Liver (tissue), 9 donors: Measurements from ENCODE around the gene ANTXR2. TPM values are rescaled to one million over a fixed set of nuclear protein-coding genes. Genes with fewer than 3 reads are reported as not detected.

ENCODE experiments used
- DNase-seq: peaks from one replicate; pipeline ENCODE4 v3.0.0-alpha.2; 2017; ENCODE audit warnings: low spot score
- H3K27ac ChIP-seq, 2 donors: one replicate each; pipeline ENCODE4 v1.7.0; 2013; ENCODE audit warnings: inconsistent platforms in 2 of 2, low read length in 2 of 2, control low read depth in 1 of 2, low read depth in 1 of 2, mild to moderate bottlenecking in 1 of 2
- H3K27me3 ChIP-seq, 4 donors: one replicate each; pipeline versions ENCODE4 v1.6.1 to v1.7.0; 2013; ENCODE audit warnings: low read length in 3 of 4, inconsistent platforms in 1 of 4, mild to moderate bottlenecking in 1 of 4, moderate library complexity in 1 of 4; ENCODE audit not compliant: control insufficient read depth in 4 of 4, insufficient read depth in 4 of 4
- H3K36me3 ChIP-seq, 4 donors: one replicate each; pipeline versions ENCODE4 v1.6.1 to v1.7.0; 2013; ENCODE audit warnings: low read length in 3 of 4, mild to moderate bottlenecking in 3 of 4, low read depth in 1 of 4, moderate library complexity in 1 of 4; ENCODE audit not compliant: control insufficient read depth in 4 of 4, insufficient read depth in 3 of 4
- H3K4me1 ChIP-seq, 4 donors: one replicate each; pipeline versions ENCODE4 v1.6.1 to v1.7.0; 2013; ENCODE audit warnings: low read length in 3 of 4, mild to moderate bottlenecking in 3 of 4, moderate library complexity in 1 of 4; ENCODE audit not compliant: control insufficient read depth in 4 of 4, insufficient read depth in 4 of 4
- H3K4me3 ChIP-seq, 3 donors: one replicate each; pipeline versions ENCODE4 v1.6.1 to v1.7.0; 2013; ENCODE audit warnings: low read length in 3 of 3, control low read depth in 1 of 3, low read depth in 1 of 3, mild to moderate bottlenecking in 1 of 3
- H3K9ac ChIP-seq, 2 donors: one replicate each; pipeline ENCODE4 v1.7.0; 2013; ENCODE audit warnings: low read length in 2 of 2, mild to moderate bottlenecking in 2 of 2, moderate library complexity in 2 of 2, control low read depth in 1 of 2, low read depth in 1 of 2
- H3K9me3 ChIP-seq, 4 donors: one replicate each; pipeline versions ENCODE4 v1.6.1 to v1.7.0; 2013; ENCODE audit warnings: low read length in 3 of 4; ENCODE audit not compliant: control insufficient read depth in 4 of 4
- EGR1 ChIP-seq, 2 donors: IDR thresholded peaks; 2 replicates each; pipeline ENCODE4 v1.6.1; 2016 to 2018; ENCODE audit warnings: antibody characterized with exemption in 2 of 2, low read depth in 2 of 2
- FOXA1 ChIP-seq: IDR thresholded peaks from 2 replicates; pipeline ENCODE4 v1.6.1; 2016; ENCODE audit warnings: antibody characterized with exemption
- FOXA2 ChIP-seq: IDR thresholded peaks from 2 replicates; pipeline ENCODE4 v1.6.1; 2016; ENCODE audit warnings: antibody characterized with exemption
- GABPA ChIP-seq, 2 donors: IDR thresholded peaks in 1 of 2; conservative IDR thresholded peaks in 1 of 2; 2 replicates each; pipeline ENCODE4 v1.6.1; 2016; ENCODE audit warnings: antibody characterized with exemption in 2 of 2, mild to moderate bottlenecking in 1 of 2, moderate library complexity in 1 of 2
- HNF4A ChIP-seq, 2 donors: conservative IDR thresholded peaks; 2 replicates each; pipeline ENCODE4 v1.6.1; 2016; ENCODE audit warnings: antibody characterized with exemption in 2 of 2, mild to moderate bottlenecking in 2 of 2
- HNF4G ChIP-seq: IDR thresholded peaks from 2 replicates; pipeline ENCODE4 v1.6.1; 2016; ENCODE audit warnings: antibody characterized with exemption
- JUND ChIP-seq, 2 donors: IDR thresholded peaks; 2 replicates each; pipeline ENCODE4 v1.6.1; 2016; ENCODE audit warnings: antibody characterized with exemption in 2 of 2
- MAX ChIP-seq: IDR thresholded peaks from 2 replicates; pipeline ENCODE4 v1.6.1; 2016; ENCODE audit warnings: antibody characterized with exemption
- NR2F2 ChIP-seq: IDR thresholded peaks from 2 replicates; pipeline ENCODE4 v1.6.1; 2016; ENCODE audit warnings: antibody characterized with exemption
- RAD21 ChIP-seq, 2 donors: IDR thresholded peaks; 2 replicates each; pipeline ENCODE4 v1.6.1; 2016; ENCODE audit warnings: antibody characterized with exemption in 2 of 2, mild to moderate bottlenecking in 2 of 2
- REST ChIP-seq: IDR thresholded peaks from 2 replicates; pipeline ENCODE4 v1.6.1; 2016; ENCODE audit warnings: antibody characterized with exemption, mild to moderate bottlenecking
- RXRA ChIP-seq, 2 donors: IDR thresholded peaks; 2 replicates each; pipeline ENCODE4 v1.6.1; 2017 to 2018; ENCODE audit warnings: antibody characterized with exemption in 2 of 2, mild to moderate bottlenecking in 1 of 2
- SP1 ChIP-seq: IDR thresholded peaks from 2 replicates; pipeline ENCODE4 v1.6.1; 2018; ENCODE audit warnings: antibody characterized with exemption, mild to moderate bottlenecking
- TAF1 ChIP-seq: conservative IDR thresholded peaks from 2 replicates; pipeline ENCODE4 v1.6.1; 2016; ENCODE audit warnings: antibody characterized with exemption, mild to moderate bottlenecking
- YY1 ChIP-seq: IDR thresholded peaks from 2 replicates; pipeline ENCODE4 v1.6.1; 2016; ENCODE audit warnings: antibody characterized with exemption, mild to moderate bottlenecking
- ZBTB33 ChIP-seq: IDR thresholded peaks from 2 replicates; pipeline ENCODE4 v1.6.1; 2016; ENCODE audit warnings: antibody characterized with exemption
- WGBS: extraction: QIAGEN DNeasy Blood & Tissue Kit; methylation state at CpG from one replicate; pipeline ENCODE4 v1.1.7; 2013; 5-methylcytosine and 5-hydroxymethylcytosine counted together
- polyA plus RNA-seq, 2 donors: library from polyadenylated mRNA; stranded (reverse) in 1 of 2; unstranded in 1 of 2; fragments of 200-250 nt in 1 of 2; fragments of >200 nt in 1 of 2; fragmentation: Nextera tagmentation in 1 of 2; extraction: Ambion mirVana in 1 of 2; gene quantifications; one replicate each; pipeline versions ENCODE4 v1.2.1 to v1.2.3, GENCODE V29; 2013 to 2015
- total RNA-seq, 2 donors: library from RNA; depleted of rRNA; stranded (reverse); fragments of >200 nt; gene quantifications; one replicate each; pipeline ENCODE4 v1.2.3, GENCODE V29; 2014
- TF ChIP-seq, protein P1 (sequence below): IDR thresholded peaks from 2 replicates; pipeline ENCODE4 v1.6.1; 2016; ENCODE audit warnings: antibody characterized with exemption
- TF ChIP-seq, protein P2 (sequence below): fragments of 150-350 bp; IDR thresholded peaks from 2 replicates; pipeline ENCODE4 v1.5.1; 2017; ENCODE audit warnings: improper control_type of control experiment, low read depth, low read length; ENCODE audit not compliant: missing input control
- donor health status: healthy.
- donor health status: healthy.
- donor health status: healthy.
- donor health status: healthy.
- donor health status: healthy.

The ANTXR2 gene
- total and polyA plus RNA-seq, 4 donors, result 16.1 to 30.5 (median 21.3) TPM

- Histone ChIP-seq H3K27me3 (no peaks in the 10 kb centered on the region), H3K4me3 (no peak overlapping the region), H3K4me1 (no peaks in the 10 kb centered on the region), H3K36me3 (no peaks in the 10 kb centered on the region), H3K27ac (no peak overlapping the region), H3K9ac (no peak overlapping the region), H3K9me3 (no peaks in the 10 kb centered on the region)
- WGBS, result 86% methylated on average over 4 of the region's 4 CpGs
- TF ChIP-seq RXRA (IDR thresholded peaks at IDR 0.05), result no peak
- TF ChIP-seq GABPA (IDR thresholded peaks at IDR 0.05 in 1 of 2, conservative IDR thresholded peaks at IDR 0.05 in 1 of 2), result no peak
- TF ChIP-seq FOXA1, result no peak
- no peak for TF ChIP-seq RAD21 (IDR thresholded peaks at IDR 0.05)
- no peak for TF ChIP-seq NR2F2
- TF ChIP-seq, protein P1, sequence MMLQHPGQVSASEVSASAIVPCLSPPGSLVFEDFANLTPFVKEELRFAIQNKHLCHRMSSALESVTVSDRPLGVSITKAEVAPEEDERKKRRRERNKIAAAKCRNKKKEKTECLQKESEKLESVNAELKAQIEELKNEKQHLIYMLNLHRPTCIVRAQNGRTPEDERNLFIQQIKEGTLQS, result no peak
- no peak for TF ChIP-seq HNF4G
- TF ChIP-seq ZBTB33, result no peak
- TF ChIP-seq YY1, result no peak
- no peak for TF ChIP-seq SP1
- no peak for TF ChIP-seq EGR1 (IDR thresholded peaks at IDR 0.05; ENCODE audit: low read depth in 2 of 2)
- TF ChIP-seq TAF1, result no peak
- no peak for TF ChIP-seq FOXA2
- no peak for TF ChIP-seq HNF4A (conservative IDR thresholded peaks at IDR 0.05)
- no peak for TF ChIP-seq JUND (IDR thresholded peaks at IDR 0.05)
- TF ChIP-seq REST, result no peak
- TF ChIP-seq, protein P2, sequence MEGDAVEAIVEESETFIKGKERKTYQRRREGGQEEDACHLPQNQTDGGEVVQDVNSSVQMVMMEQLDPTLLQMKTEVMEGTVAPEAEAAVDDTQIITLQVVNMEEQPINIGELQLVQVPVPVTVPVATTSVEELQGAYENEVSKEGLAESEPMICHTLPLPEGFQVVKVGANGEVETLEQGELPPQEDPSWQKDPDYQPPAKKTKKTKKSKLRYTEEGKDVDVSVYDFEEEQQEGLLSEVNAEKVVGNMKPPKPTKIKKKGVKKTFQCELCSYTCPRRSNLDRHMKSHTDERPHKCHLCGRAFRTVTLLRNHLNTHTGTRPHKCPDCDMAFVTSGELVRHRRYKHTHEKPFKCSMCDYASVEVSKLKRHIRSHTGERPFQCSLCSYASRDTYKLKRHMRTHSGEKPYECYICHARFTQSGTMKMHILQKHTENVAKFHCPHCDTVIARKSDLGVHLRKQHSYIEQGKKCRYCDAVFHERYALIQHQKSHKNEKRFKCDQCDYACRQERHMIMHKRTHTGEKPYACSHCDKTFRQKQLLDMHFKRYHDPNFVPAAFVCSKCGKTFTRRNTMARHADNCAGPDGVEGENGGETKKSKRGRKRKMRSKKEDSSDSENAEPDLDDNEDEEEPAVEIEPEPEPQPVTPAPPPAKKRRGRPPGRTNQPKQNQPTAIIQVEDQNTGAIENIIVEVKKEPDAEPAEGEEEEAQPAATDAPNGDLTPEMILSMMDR, result no peak
- TF ChIP-seq MAX, result no peak
- DNase-seq, result no peak
Observed at GRCh38 chr4:80081566-80081965, 8.5 kb upstream of the ANTXR2 start.
